ENCODE results near the gene ZNF710.

The ZNF710 gene

GRCh38 chr15:90083419-90083818, 82.3 kb downstream of the ZNF710 start:
- DNase-seq: no peak

- DNase-seq: no peak
Observed at GRCh38 chr15:90083954-90084607, 83.0 kb downstream of the ZNF710 start.

GRCh38 chr15:90084876-90085423, 83.8 kb downstream of the ZNF710 start:
- no peak for DNase-seq

- no peak for DNase-seq
Observed at GRCh38 chr15:90085565-90085964, 84.4 kb downstream of the ZNF710 start.

GRCh38 chr15:90086868-90087268, 85.7 kb downstream of the ZNF710 start:
- DNase-seq: peak; percentile 36

DNA sequence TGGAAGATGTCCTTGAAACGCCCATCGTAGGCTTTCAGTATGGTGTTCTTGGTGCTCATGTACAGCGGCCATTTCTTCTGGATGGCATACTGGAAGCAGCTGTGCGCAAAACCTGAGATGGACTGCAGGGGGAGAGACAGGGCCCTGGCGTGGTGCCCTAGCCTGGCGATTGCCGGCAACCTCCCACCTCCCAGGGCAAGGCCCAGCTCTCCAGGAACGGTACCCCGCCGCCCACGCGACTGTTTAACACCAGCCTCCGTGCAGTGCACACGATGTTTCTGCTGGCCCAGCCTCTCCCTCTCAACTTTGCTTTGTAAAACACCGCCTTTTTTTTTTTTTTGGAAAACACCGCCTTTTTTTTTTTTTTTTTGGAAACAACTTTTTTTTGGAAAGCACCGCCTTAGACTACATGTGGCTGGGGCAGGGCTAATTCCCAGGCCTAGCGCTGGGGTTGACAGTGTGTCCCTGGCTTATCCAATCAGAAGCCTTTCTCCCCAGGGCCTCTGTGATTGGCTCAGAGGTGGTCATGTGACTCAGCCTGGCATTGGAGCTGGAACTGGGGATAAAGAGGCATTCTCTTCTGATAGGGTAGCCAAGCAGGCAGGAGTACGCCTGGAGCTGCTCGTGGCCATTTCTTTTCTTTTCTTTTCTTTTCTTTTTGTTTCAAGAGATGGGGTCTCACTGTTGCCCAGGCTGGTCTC, 86.5 kb downstream of the ZNF710 start:
- no peak for DNase-seq

GRCh38 chr15:90090226-90090848, 89.2 kb downstream of the ZNF710 start:
- DNase-seq: no peak

DNA sequence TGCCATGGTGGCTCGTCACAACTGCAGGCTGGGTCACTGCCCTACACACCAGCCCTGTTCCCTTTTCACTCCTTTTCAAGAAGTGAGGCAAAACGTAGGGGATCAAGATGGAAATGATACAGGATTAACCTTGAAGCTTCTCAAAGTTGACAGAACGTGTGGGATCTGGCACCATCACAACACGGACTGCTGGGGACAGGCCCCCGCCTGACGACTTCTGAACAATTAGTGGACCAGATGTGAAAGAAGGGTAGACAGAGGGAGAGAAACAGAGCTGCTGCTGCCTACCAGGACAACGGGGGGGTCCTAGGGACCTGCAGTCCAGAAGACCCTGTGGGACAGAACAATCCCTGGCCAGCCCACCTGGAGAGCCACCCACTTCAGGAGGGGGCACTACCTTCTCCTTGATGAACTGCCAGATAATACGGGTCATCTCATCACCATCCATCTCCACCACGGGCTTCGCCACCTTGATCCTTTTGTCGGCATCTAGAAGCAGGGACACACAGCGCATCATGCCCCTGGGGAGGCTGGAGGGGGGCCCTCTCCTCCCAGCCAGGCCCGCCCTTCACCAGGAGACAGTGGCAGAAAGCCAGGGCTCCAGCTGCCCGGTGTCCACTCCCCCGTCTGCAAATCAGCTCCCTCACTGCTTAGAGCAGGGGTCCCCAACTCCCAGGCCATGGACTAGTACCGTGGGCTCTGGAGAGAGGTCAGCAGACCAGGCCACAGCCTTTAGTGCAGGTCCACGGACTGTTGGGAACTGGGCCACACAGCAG, 90.2 kb downstream of the ZNF710 start:
- DNase-seq: no peak

- DNase-seq: no peak
Observed at GRCh38 chr15:90095521-90095959, 94.4 kb downstream of the ZNF710 start.

GRCh38 chr15:90097475-90097874, 96.4 kb downstream of the ZNF710 start:
- DNase-seq: no peak

DNA sequence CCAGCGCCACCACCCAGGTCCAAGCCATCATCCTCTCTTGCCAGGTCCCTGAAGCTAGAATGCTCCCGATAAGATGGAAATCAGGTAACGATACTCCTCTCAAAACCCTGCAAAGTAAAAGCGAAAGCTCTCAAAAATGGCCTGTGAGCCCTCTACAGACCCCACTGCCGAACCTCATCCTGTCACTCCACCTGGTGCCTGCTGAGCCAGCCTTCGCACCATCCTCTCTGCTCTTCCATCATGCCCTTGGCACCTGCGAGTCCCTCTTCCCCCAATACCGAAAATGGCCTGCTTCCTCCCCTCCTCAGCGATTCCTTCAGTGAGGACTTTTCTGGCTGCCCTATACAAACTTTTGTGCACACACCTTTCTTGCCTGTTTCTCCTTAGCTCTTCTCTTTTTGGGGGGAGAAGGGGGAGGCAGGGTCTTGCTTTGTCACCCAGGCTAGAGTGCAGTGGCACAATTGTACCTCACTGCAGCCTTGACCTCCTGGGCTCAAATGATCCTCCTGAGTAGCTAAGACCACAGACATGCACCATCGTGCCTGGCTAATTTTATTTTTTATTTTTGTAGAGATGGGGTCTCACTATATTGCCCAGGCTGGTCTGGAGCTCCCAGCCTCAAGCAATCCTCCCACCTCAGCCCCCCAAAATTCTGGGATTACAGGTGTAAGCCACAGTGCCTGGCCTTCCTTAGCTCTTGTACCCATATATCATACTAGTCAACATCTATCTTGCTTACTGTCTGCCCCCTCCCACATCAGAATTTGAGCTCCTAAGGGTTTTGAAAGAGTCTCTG, 98.1 kb downstream of the ZNF710 start:
- no peak for DNase-seq

GRCh38 chr15:90099868-90100831, 99.0 kb downstream of the ZNF710 start:
- no peak for DNase-seq

DNA sequence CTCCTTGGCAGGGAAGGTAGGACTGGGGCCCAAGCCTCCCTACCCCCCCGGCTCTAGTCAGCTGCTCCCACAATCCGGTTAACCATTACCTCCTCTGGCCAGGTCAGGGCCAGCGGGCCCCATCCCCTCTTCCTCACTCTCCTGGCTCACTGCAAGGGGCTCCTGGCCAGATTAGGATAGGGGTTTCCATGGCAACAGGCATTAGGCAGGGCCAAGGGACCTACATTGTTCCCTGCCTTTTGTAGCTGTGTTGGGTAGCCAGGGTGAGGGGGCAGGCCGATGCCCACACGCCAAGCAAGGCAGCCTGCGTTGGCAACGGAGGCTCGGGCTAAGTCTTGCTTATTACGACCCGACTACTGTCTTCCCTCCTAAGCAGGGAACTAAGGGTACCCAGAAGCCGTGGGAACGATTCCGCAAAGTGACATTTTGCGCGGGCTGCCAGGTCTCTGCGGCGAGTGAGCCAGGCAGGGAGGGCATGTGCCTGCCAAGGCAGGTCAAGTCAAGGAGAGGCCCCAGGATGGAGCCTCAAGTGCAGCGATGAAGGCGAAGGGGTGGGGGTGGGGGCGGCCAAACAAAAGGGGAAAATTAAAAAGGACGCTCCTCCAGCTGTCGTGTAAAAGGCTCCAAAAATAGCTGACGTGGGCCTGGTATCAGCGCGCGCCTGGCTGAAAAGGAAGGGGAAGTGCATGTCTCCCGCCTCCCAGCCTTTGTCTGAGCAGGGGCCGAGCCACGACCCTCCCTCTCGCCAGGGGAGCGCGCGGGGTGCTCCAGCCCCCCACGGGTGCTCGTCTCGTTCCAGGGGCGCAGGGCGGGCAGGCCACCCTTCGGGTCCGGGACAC, 100.2 kb downstream of the ZNF710 start:
- DNase-seq: peak; percentile 88

DNA sequence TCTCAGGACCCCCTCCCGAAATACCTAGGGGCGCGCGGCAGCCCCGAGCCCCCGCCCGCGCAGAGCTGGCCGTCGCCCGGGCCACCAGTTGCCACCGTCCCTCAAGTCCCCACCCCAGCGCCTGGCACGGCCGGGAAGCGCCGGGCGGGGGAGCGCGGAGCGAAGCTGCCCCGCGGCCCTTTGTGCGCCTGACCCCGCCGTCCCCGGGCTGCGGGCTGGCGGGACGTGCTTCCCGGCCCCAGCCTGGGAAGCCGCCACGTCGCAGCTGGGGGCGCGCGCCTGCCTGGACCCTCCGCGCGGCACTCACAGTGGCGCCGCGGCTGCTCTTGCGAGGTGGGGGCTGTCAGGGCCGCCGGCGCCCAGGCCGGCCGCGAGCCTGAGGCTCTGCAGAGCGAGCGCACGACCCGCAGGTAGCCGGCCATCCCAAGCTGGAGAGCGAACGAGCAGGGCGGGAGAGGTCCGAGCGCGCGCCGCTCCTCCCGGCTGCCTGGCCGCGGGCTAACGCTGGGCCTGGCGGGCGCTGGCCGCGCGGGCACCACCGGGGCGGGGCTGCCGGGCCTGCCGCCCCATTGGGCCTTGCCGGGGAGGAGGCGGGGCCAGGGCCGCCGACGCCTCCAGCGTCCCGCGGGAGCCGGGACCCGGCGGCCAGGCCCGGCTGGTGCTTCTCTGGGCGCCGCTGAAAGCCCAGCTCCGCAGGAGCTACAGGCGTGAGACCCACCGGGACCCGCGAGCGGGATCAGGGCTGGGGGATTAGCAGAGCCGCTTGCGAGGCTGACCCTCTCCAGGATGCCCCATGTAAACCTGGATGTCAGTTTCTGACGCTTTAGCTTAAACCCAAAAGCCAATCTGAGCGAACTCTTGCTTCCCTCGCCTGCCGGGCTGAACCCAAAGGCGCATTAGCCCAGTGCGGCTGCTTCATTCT, 101.1 kb downstream of the ZNF710 start, which contains the start of gene IDH2:
Gene IDH2 (minus strand): TSS at position 500 of the 922 bp plus-strand sequence. CDS start 78 bp downstream, at position 422.
- DNase-seq: peak; percentile 92

DNA sequence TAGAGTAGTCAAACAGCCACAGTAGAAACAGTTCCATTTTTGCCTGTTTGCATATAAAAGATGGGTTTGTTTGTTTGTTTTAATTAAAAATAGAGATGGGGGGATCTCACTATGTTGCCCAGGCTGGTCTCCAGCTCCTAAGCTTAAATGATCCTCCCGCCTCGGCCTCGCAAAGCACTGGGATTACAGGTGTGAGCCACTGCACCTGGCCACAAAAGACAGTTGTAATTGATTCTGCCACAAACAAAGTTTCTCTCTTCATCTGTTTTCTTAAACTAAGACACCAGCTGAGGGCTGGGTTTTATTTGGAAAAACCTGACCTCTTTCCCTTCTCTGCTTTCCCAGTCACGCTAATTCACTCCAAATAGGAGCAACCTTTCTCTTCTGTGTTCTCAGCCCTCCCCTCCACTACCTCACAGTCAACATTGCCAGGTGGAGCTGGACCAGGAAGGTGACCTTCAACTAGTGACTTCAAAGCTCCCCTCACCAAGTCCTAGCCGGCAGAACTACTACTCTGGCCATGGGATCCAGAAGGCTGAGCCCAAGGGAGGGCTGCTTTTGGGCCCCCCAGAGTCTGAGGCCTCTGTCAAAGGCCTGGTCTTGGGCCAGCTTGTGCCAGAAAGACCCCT, 102.7 kb downstream of the ZNF710 start:
- no peak for DNase-seq

GRCh38 chr15:90104551-90104950, 103.4 kb downstream of the ZNF710 start:
- no peak for DNase-seq

- no peak for DNase-seq
Observed at GRCh38 chr15:90105521-90105920, 104.4 kb downstream of the ZNF710 start.

DNA sequence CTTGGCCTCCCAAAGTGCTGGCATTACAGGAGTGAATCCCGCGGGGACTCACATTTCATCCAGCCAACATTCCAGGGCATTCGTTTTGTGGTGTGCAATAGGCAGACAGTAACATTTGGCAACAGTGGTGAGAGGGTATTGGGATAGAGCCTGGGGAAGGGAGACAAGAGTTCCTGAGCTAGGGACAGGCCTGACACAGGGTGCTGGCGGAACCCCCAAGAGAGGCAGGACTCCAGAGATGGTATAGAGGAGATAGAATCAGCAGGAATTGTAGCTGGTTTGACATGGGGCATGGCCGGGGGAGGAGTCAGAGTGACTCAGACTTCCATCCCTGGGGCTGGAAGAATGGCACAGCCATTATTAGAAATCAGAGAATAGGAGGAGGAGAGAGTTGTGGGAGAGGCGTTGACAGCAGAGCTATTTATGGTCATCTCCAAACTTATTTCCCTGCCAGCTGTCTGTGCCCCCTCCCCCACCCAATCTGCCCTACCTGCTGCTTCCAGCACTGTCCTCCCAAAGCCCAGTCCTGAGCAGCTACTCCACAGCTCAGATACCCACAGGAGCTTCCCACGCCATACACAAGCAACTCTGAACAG, 105.5 kb downstream of the ZNF710 start:
- no peak for DNase-seq

All from retina (tissue), 1 donor.